GM21515 (cell line): ENCODE results near the gene SLC23A1.

Source experiments
- ATAC-seq: cut with Tn5 transposase; IDR thresholded peaks from one replicate; pipeline ENCODE4 v1.9.1; 2021; ENCODE audit not compliant: unreplicated experiment

Gene SLC23A1

GRCh38 chr5:139407517-139407916, 24.4 kb upstream of the SLC23A1 start:
- no peak for ATAC-seq

- no peak for ATAC-seq
These were observed 23.9 kb upstream of the SLC23A1 start for GRCh38 chr5:139406963-139407362.

GRCh38 chr5:139404484-139404840, 21.4 kb upstream of the SLC23A1 start:
- ATAC-seq, result no peak

GRCh38 chr5:139403787-139404483, 20.8 kb upstream of the SLC23A1 start, which contains the start of gene SPATA24:
Gene SPATA24, minus strand, starts transcription at chr5:139404089. Its CDS starts 29 bp downstream, at chr5:139404060.
- ATAC-seq, result peak; percentile 85

- no peak for ATAC-seq
These were observed 20.3 kb upstream of the SLC23A1 start for GRCh38 chr5:139403418-139403786.

- no peak for ATAC-seq
These were observed 19.6 kb upstream of the SLC23A1 start for GRCh38 chr5:139402561-139403158.

- ATAC-seq, result no peak
These were observed 18.4 kb upstream of the SLC23A1 start for GRCh38 chr5:139401546-139401945.

- no peak for ATAC-seq
These were observed 16.5 kb upstream of the SLC23A1 start for GRCh38 chr5:139399501-139400121.

- no peak for ATAC-seq
These were observed 14.8 kb upstream of the SLC23A1 start for GRCh38 chr5:139397921-139398320.

- no peak for ATAC-seq
These were observed 13.6 kb upstream of the SLC23A1 start for GRCh38 chr5:139396691-139397090.

GRCh38 chr5:139395844-139396640, 12.9 kb upstream of the SLC23A1 start:
- ATAC-seq, result no peak

- ATAC-seq, result no peak
These were observed 11.8 kb upstream of the SLC23A1 start, which contains the start of gene PROB1 for GRCh38 chr5:139394654-139395566. Gene PROB1, minus strand, starts transcription at chr5:139395104. Its CDS starts 23 bp downstream, at chr5:139395081.

GRCh38 chr5:139394123-139394653, 11.1 kb upstream of the SLC23A1 start:
- ATAC-seq, result no peak

GRCh38 chr5:139393497-139394122, 10.5 kb upstream of the SLC23A1 start:
- no peak for ATAC-seq

GRCh38 chr5:139392678-139393496, 9.8 kb upstream of the SLC23A1 start:
- peak; percentile 39 for ATAC-seq

- ATAC-seq, result no peak
These were observed 9.2 kb upstream of the SLC23A1 start for GRCh38 chr5:139392324-139392677.

GRCh38 chr5:139391570-139392323, 8.7 kb upstream of the SLC23A1 start:
- ATAC-seq, result peak; percentile 1
